Measurements from ENCODE around the gene CEBPE. TPM values are rescaled to one million over a fixed set of nuclear protein-coding genes. Genes with fewer than 3 reads are reported as not detected.

CEBPE gene
- total RNA-seq, 1 experiment from 2014 or later: not detected

- Mint-ChIP-seq H3K27ac (ENCODE audit: low read depth, unreplicated experiment) (peak overlapping the region; percentile 88), H3K36me3 (ENCODE audit: insufficient read depth, unreplicated experiment) (peaks cover 82% of the 10 kb centered on the region)
Observed at GRCh38 chr14:23071921-23072539, 47.0 kb downstream of the CEBPE start.

DNA sequence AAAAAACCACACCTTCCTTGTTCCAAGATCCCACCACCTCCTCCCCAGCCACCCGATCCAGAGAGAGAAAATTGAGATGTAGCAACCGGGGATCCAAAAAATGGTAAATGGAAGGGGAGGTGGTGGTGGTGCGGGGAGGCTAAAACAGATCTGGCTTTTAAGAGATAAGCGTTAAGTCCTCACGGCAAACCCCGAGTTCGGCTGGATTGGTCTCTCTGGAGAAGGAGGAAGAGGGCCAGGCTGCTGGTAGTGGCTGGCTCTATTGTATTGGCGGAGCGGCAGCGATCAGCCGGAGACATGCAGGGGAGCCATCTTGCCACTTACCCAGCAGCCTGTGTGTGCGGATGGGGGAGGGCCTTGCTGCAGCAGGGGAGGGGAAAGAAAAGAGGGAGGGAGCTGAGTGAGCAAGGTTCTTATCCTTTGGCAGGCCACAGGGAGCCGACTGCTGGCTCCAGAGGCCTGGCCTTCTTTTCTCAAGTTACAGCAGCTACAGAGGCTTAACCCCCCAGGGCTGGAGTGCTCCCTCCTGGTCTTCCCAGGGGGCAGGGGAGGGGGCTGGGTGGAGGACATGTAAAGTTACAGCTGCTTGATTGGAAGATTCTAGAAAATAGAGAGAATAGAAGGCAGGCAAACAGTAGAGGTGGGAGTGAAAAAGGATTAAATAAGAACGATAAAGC, 47.7 kb downstream of the CEBPE start:
- peak overlapping the region; percentile 88 for H3K27ac Mint-ChIP-seq (ENCODE audit: low read depth, unreplicated experiment)
- H3K36me3 Mint-ChIP-seq (ENCODE audit: insufficient read depth, unreplicated experiment): peaks cover 82% of the 10 kb centered on the region
- ChIA-PET CTCF (interaction anchor here (0.7 to 3.7 kb wide), 22 partner anchors 8 to 1970 kb away, joined by 3 to 27 read pairs (median 4); partner anchors contain the start of genes ACIN1 and C14orf119), POLR2A (interaction anchor here (0.5 to 3.2 kb wide), 27 partner anchors 9 to 1489 kb away, joined by 3 to 66 read pairs (median 4); partner anchors contain the start of genes ACIN1, AJUBA, C14orf119 and OXA1L)
- no peaks in the 10 kb centered on the region for H3K27me3 Mint-ChIP-seq (ENCODE audit: insufficient read depth, unreplicated experiment)
- TF ChIP-seq, protein P1, sequence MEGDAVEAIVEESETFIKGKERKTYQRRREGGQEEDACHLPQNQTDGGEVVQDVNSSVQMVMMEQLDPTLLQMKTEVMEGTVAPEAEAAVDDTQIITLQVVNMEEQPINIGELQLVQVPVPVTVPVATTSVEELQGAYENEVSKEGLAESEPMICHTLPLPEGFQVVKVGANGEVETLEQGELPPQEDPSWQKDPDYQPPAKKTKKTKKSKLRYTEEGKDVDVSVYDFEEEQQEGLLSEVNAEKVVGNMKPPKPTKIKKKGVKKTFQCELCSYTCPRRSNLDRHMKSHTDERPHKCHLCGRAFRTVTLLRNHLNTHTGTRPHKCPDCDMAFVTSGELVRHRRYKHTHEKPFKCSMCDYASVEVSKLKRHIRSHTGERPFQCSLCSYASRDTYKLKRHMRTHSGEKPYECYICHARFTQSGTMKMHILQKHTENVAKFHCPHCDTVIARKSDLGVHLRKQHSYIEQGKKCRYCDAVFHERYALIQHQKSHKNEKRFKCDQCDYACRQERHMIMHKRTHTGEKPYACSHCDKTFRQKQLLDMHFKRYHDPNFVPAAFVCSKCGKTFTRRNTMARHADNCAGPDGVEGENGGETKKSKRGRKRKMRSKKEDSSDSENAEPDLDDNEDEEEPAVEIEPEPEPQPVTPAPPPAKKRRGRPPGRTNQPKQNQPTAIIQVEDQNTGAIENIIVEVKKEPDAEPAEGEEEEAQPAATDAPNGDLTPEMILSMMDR (IDR thresholded peaks at IDR 0.05; ENCODE audit: unreplicated experiment): no peak
- peaks cover 19% of the 10 kb centered on the region for H3K4me1 Mint-ChIP-seq (ENCODE audit: insufficient read depth, unreplicated experiment)
- intact Hi-C loops (cut with micrococcal nuclease): no loop called here
- no TSS peak for BruUV-seq (replicated peaks)
- DNase-seq (ENCODE audit: unreplicated experiment): peak; percentile 89
- H3K9me3 Mint-ChIP-seq (ENCODE audit: unreplicated experiment): no peaks in the 10 kb centered on the region
- H3K4me3 Mint-ChIP-seq (ENCODE audit: unreplicated experiment): peak overlapping the region; percentile 85

More at GRCh38 chr14:23071921-23072539, 47.0 kb downstream of the CEBPE start:
- TF ChIP-seq, protein P1 (IDR thresholded peaks at IDR 0.05; ENCODE audit: unreplicated experiment): no peak
- no peak for DNase-seq (ENCODE audit: unreplicated experiment)
- peak overlapping the region; percentile 85 for H3K4me3 Mint-ChIP-seq (ENCODE audit: unreplicated experiment)
- H3K4me1 Mint-ChIP-seq (ENCODE audit: insufficient read depth, unreplicated experiment): peaks cover 19% of the 10 kb centered on the region
- no peaks in the 10 kb centered on the region for H3K27me3 Mint-ChIP-seq (ENCODE audit: insufficient read depth, unreplicated experiment)
- intact Hi-C loops (cut with micrococcal nuclease): no loop called here
- ChIA-PET CTCF (interaction anchor here (1.2 to 3.7 kb wide), 11 partner anchors 8 to 115 kb away, joined by 3 to 27 read pairs (median 8); partner anchors contain the start of genes ACIN1 and C14orf119), POLR2A (interaction anchor here (0.5 to 3.2 kb wide), 21 partner anchors 9 to 1489 kb away, joined by 3 to 66 read pairs (median 4); partner anchors contain the start of genes ACIN1, AJUBA, C14orf119 and PABPN1)
- BruUV-seq (replicated peaks): no TSS peak
- no peaks in the 10 kb centered on the region for H3K9me3 Mint-ChIP-seq (ENCODE audit: unreplicated experiment)

DNA sequence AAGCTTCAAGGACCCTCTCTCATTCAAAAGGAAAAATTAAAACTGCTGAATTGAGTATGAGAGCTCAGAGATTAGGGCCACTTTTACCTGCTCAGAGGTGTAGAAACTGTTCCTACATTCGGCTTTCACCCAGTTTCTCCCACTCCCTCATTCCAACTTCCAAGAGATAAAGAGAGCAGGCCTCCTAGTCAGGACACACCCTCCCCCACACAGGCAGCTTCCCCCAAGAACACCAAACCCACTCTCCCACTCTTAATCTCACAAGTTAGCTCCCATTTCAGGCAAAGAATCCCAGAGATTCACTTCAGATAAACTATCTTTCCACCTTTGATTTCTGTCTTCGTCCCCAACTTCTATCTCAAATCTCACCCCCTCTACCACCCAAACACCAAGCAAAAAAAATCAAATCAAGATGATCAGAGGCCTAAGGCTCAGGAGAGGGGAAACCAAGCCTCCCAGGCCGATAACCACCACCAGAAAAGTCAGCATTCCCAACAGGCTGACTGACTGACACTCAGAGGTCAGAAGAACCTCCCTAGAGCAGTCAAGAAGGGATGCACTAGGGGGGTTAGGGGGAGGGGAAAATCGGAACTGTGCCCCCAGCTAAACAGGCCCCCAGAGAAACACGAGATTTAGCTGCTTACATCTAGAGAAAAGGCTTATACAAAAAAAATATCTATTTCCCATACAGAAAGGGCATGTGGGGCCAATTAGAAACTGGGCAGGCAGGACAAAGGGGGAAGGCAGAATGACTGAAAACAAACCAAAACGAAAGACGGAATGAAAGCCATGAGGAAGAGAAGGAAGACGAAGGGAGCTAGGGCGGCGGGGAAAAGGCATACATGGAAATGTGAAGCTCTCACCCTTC, 48.6 kb downstream of the CEBPE start:
- TF ChIP-seq, protein P1 (IDR thresholded peaks at IDR 0.05; ENCODE audit: unreplicated experiment): no peak
- BruUV-seq (replicated peaks): no TSS peak
- no peaks in the 10 kb centered on the region for H3K27me3 Mint-ChIP-seq (ENCODE audit: insufficient read depth, unreplicated experiment)
- peak overlapping the region; percentile 88 for H3K27ac Mint-ChIP-seq (ENCODE audit: low read depth, unreplicated experiment)
- H3K4me1 Mint-ChIP-seq (ENCODE audit: insufficient read depth, unreplicated experiment): peaks cover 26% of the 10 kb centered on the region
- ChIA-PET CTCF (interaction anchor here (0.6 to 3.7 kb wide), 29 partner anchors 9 to 1969 kb away, joined by 3 to 27 read pairs (median 4); partner anchors contain the start of genes ACIN1 and C14orf119), POLR2A (interaction anchor here (0.6 to 3.2 kb wide), 23 partner anchors 8 to 305 kb away, joined by 3 to 66 read pairs (median 4); partner anchors contain the start of genes ACIN1, AJUBA, C14orf119 and HAUS4)
- no peak for DNase-seq (ENCODE audit: unreplicated experiment)
- no peaks in the 10 kb centered on the region for H3K9me3 Mint-ChIP-seq (ENCODE audit: unreplicated experiment)
- peaks cover 82% of the 10 kb centered on the region for H3K36me3 Mint-ChIP-seq (ENCODE audit: insufficient read depth, unreplicated experiment)
- intact Hi-C loops (cut with micrococcal nuclease): no loop called here
- peak overlapping the region; percentile 85 for H3K4me3 Mint-ChIP-seq (ENCODE audit: unreplicated experiment)
